ENCODE results near the gene ABCB9.

- TF ChIP-seq CTCF (IDR thresholded peaks at IDR 0.05) (no peak), ZNF121 (CRISPR knock-in tag; IDR thresholded peaks at IDR 0.05) (no peak), ETV6 (CRISPR knock-in tag; IDR thresholded peaks at IDR 0.05) (no peak), NFYB (CRISPR knock-in tag; conservative IDR thresholded peaks at IDR 0.05; ENCODE audit: low read depth) (no peak), JUN (CRISPR knock-in tag; IDR thresholded peaks at IDR 0.05) (no peak), TCF7 (CRISPR knock-in tag; IDR thresholded peaks at IDR 0.05; ENCODE audit: low read depth) (no peak), ELF4 (CRISPR knock-in tag; IDR thresholded peaks at IDR 0.05; ENCODE audit: low read depth) (no peak), CREM (CRISPR knock-in tag; IDR thresholded peaks at IDR 0.05) (no peak), FOXK1 (CRISPR knock-in tag; IDR thresholded peaks at IDR 0.05) (no peak)
- TF ChIP-seq, protein P1, sequence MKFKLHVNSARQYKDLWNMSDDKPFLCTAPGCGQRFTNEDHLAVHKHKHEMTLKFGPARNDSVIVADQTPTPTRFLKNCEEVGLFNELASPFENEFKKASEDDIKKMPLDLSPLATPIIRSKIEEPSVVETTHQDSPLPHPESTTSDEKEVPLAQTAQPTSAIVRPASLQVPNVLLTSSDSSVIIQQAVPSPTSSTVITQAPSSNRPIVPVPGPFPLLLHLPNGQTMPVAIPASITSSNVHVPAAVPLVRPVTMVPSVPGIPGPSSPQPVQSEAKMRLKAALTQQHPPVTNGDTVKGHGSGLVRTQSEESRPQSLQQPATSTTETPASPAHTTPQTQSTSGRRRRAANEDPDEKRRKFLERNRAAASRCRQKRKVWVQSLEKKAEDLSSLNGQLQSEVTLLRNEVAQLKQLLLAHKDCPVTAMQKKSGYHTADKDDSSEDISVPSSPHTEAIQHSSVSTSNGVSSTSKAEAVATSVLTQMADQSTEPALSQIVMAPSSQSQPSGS (CRISPR knock-in tag; IDR thresholded peaks at IDR 0.05; ENCODE audit: borderline replicate concordance, low read depth): no peak
- TF ChIP-seq, protein P2, sequence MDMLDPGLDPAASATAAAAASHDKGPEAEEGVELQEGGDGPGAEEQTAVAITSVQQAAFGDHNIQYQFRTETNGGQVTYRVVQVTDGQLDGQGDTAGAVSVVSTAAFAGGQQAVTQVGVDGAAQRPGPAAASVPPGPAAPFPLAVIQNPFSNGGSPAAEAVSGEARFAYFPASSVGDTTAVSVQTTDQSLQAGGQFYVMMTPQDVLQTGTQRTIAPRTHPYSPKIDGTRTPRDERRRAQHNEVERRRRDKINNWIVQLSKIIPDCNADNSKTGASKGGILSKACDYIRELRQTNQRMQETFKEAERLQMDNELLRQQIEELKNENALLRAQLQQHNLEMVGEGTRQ (CRISPR knock-in tag; IDR thresholded peaks at IDR 0.05): no peak
- TF ChIP-seq, protein P3, sequence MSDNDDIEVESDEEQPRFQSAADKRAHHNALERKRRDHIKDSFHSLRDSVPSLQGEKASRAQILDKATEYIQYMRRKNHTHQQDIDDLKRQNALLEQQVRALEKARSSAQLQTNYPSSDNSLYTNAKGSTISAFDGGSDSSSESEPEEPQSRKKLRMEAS (CRISPR knock-in tag; IDR thresholded peaks at IDR 0.05): no peak
- TF ChIP-seq, protein P4, sequence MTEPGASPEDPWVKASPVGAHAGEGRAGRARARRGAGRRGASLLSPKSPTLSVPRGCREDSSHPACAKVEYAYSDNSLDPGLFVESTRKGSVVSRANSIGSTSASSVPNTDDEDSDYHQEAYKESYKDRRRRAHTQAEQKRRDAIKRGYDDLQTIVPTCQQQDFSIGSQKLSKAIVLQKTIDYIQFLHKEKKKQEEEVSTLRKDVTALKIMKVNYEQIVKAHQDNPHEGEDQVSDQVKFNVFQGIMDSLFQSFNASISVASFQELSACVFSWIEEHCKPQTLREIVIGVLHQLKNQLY (CRISPR knock-in tag; IDR thresholded peaks at IDR 0.05): no peak
- TF ChIP-seq, protein P5, sequence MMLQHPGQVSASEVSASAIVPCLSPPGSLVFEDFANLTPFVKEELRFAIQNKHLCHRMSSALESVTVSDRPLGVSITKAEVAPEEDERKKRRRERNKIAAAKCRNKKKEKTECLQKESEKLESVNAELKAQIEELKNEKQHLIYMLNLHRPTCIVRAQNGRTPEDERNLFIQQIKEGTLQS (CRISPR knock-in tag; conservative IDR thresholded peaks at IDR 0.05): no peak
Measured at GRCh38 chr12:122903693-122904034, 62.6 kb downstream of the ABCB9 start.
